Measurements from ENCODE around the gene MS4A8.

The MS4A8 gene

GRCh38 chr11:60764879-60765278, 65.5 kb downstream of the MS4A8 start:
- Histone ChIP-seq H3K9me3 (ENCODE audit: control insufficient read depth, insufficient read depth, low read depth, low read length) (no peaks in the 10 kb centered on the region), H3K4me1 (ENCODE audit: control insufficient read depth, insufficient read depth, low read length) (no peaks in the 10 kb centered on the region), H3K4me3 (ENCODE audit: low read depth, low read length) (no peak overlapping the region), H3K36me3 (ENCODE audit: control insufficient read depth in 2 of 2, insufficient read depth in 1 of 2, low read length in 2 of 2) (no peaks in the 10 kb centered on the region), H3K27ac (ENCODE audit: extremely low read depth, low read depth, low read length) (no peak overlapping the region)
- ChIA-PET CTCF (interaction anchor here (0.6 to 5.2 kb wide), 5 partner anchors 8 to 36 kb away, joined by 5 to 34 read pairs (median 7); partner anchors contain the start of gene MS4A15), POLR2A (interaction anchor here (1.5 kb wide), 1 partner anchor 149 kb away, joined by 3 read pairs; the partner anchor contains the start of gene TMEM109)
- no peak for TF ChIP-seq SETDB1 (IDR thresholded peaks at IDR 0.05; ENCODE audit: insufficient read length, low read length)
- TF ChIP-seq ZNF549 (tag by site-specific recombination; IDR thresholded peaks at IDR 0.05) = peak; percentile 51
- TF ChIP-seq WT1 (tag by site-specific recombination; IDR thresholded peaks at IDR 0.05) = no peak
- no peak for TF ChIP-seq HOXC10 (CRISPR knock-in tag; IDR thresholded peaks at IDR 0.05)
- no peak for TF ChIP-seq ZSCAN4 (tag by site-specific recombination; IDR thresholded peaks at IDR 0.05)
- TF ChIP-seq SP7 (tag by site-specific recombination; IDR thresholded peaks at IDR 0.05) = no peak
- TF ChIP-seq ZNF292 (tag by site-specific recombination; IDR thresholded peaks at IDR 0.05; ENCODE audit: borderline replicate concordance, low read depth) = no peak

DNA sequence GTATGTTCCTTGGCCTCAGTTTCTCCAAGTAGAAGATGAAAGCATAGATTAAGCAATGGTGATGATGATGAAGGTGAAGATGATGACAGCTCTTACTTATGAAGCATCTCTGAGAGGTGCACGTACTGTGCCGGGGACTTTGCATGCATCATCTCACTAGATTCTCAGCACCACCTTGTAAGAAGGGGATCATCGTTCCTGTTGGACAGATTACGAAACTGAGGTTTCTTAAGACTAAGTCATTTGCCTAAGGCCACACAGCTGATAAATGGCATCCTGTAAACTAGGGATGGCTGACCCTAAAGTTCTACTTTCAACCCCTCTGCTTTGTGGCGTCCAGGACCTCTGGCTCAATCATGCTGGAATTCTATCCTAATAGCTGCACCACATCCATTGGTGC, 65.9 kb downstream of the MS4A8 start:
- no peaks in the 10 kb centered on the region for H3K4me1 ChIP-seq (ENCODE audit: control insufficient read depth, insufficient read depth, low read length)
- POLR2A ChIA-PET = interaction anchor here (1.5 kb wide), 1 partner anchor 148 kb away, joined by 3 read pairs; the partner anchor contains the start of gene TMEM109
- no peaks in the 10 kb centered on the region for H3K36me3 ChIP-seq (ENCODE audit: control insufficient read depth in 2 of 2, insufficient read depth in 1 of 2, low read length in 2 of 2)
- no peak overlapping the region for H3K4me3 ChIP-seq (ENCODE audit: low read depth, low read length)
- TF ChIP-seq ZNF513 (tag by site-specific recombination; IDR thresholded peaks at IDR 0.05) = peak; percentile 40; the same call in 1 of the 2 replicates
- TF ChIP-seq ZNF19 (tag by site-specific recombination; IDR thresholded peaks at IDR 0.05; ENCODE audit: low read depth) = no peak
- H3K9me3 ChIP-seq (ENCODE audit: control insufficient read depth, insufficient read depth, low read depth, low read length) = no peaks in the 10 kb centered on the region
- CTCF ChIA-PET = interaction anchor here (0.6 to 5.2 kb wide), 7 partner anchors 8 to 420 kb away, joined by 3 to 34 read pairs (median 5); partner anchors contain the start of gene MS4A15
- H3K27ac ChIP-seq (ENCODE audit: extremely low read depth, low read depth, low read length) = no peak overlapping the region

All from HEK293 (cell line).